HepG2 (cell line): ENCODE data around the gene NINJ2. TPM values are rescaled to one million over a fixed set of nuclear protein-coding genes. Genes with fewer than 3 reads are reported as not detected.
A peak's percentile ranks its signal among the peaks of the same experiment; 100 is the strongest.

Source experiments
- ATAC-seq: fragments of 200-7000 bp; cut with Tn5 transposase; 3 replicates; pipeline ENCODE4 v1.9.1; 2020; ENCODE audit warnings: mild to moderate bottlenecking, moderate library complexity
- BruUV-seq: library from RNA; stranded (reverse); fragments of 400-500 nt; replicated peaks from 2 replicates; lab custom pipeline; 2021; lab: Mats Ljungman, UMichigan
- CTCF ChIA-PET: fragments of 300-600 bp; formaldehyde crosslinking; extraction: SDS; loops from one replicate; lab custom pipeline; 2021; ENCODE audit warnings: low total read pairs, inconsistent platforms, low intra/inter-chr PET ratio; lab: Yijun Ruan, JAX
- POLR2A ChIA-PET: fragments of 350-600 bp; sonication (Branson Sonifier 250); formaldehyde crosslinking; loops from one replicate; lab custom pipeline; 2020; ENCODE audit warnings: antibody characterized with exemption, inconsistent platforms; lab: Yijun Ruan, JAX
- DNase-seq: peaks from one replicate; pipeline ENCODE4 v3.0.0-alpha.2; 2015; ENCODE audit warnings: low spot score
- FAIRE-seq: peaks from 3 replicates; lab custom pipeline; 2011; peaks lifted over from hg19 to GRCh38; lab: Jason Lieb, UNC
- H2AFZ ChIP-seq: one replicate; pipeline ENCODE4 v1.6.1; 2011; ENCODE audit warnings: low read length, inconsistent platforms
- H3K27ac ChIP-seq: fragments of 300-600 bp; 3 replicates; pipeline ENCODE4 v1.8.0; 2011; ENCODE audit warnings: mixed run types, mild to moderate bottlenecking, mixed read lengths, low read length, inconsistent platforms; ENCODE audit not compliant: insufficient read depth; ENCODE audit errors: extremely low read length
- H3K27me3 ChIP-seq, 2 experiments: fragments of 200-600 bp in 1 of 2; 2 replicates in 1 of 2; 3 replicates in 1 of 2; pipeline versions ENCODE4 v1.6.0 to v1.8.0; 2011; ENCODE audit warnings: low read length in 2 of 2, mild to moderate bottlenecking in 2 of 2, moderate library complexity in 2 of 2, inconsistent platforms in 1 of 2; ENCODE audit not compliant: insufficient read depth in 2 of 2, control insufficient read depth in 1 of 2
- H3K36me3 ChIP-seq, 2 experiments: fragments of 200-600 bp in 1 of 2; replicated peaks in 1 of 2; 2 replicates in 1 of 2; 3 replicates in 1 of 2; pipeline versions ENCODE4 v1.5.1 to v1.8.0; 2011; ENCODE audit warnings: low read length in 2 of 2, inconsistent platforms in 1 of 2; ENCODE audit not compliant: insufficient read depth in 2 of 2, control insufficient read depth in 1 of 2
- H3K4me1 ChIP-seq: 2 replicates; pipeline ENCODE4 v1.5.1; 2012; ENCODE audit warnings: low read length, inconsistent platforms; ENCODE audit not compliant: insufficient read depth
- H3K4me2 ChIP-seq: 2 replicates; pipeline ENCODE4 v1.6.0; 2011; ENCODE audit warnings: low read depth, low read length, inconsistent platforms
- H3K4me3 ChIP-seq, 3 experiments: fragments of 200-600 bp in 1 of 3; sonication (generic), shearing (Covaris generic) in 1 of 3; replicated peaks in 1 of 3; 2 replicates each; pipeline ENCODE4 v1.5.1; 2011 to 2016; ENCODE audit warnings: low read length in 3 of 3, inconsistent platforms in 2 of 3, low read depth in 2 of 3, mild to moderate bottlenecking in 2 of 3, control low read depth in 1 of 3, mixed read lengths in 1 of 3; ENCODE audit not compliant: insufficient read depth in 1 of 3
- H3K79me2 ChIP-seq: one replicate; pipeline ENCODE4 v1.6.1; 2011; ENCODE audit warnings: low read length, inconsistent platforms; ENCODE audit not compliant: insufficient read depth
- H3K9ac ChIP-seq: 2 replicates; pipeline ENCODE4 v1.6.0; 2011; ENCODE audit warnings: mild to moderate bottlenecking, low read depth, low read length, inconsistent platforms; ENCODE audit not compliant: insufficient read depth
- H3K9me3 ChIP-seq: 2 replicates; pipeline ENCODE4 v1.5.1; 2012; ENCODE audit warnings: mild to moderate bottlenecking, low read length
- H4K20me1 ChIP-seq: 2 replicates; pipeline ENCODE4 v1.6.0; 2011; ENCODE audit warnings: inconsistent platforms, mild to moderate bottlenecking, low read length, moderate library complexity; ENCODE audit not compliant: insufficient read depth
- CHD4 ChIP-seq: fragments of 200-600 bp; sonication (generic); IDR thresholded peaks from 2 replicates; pipeline ENCODE4 v1.7.0; 2017; ENCODE audit warnings: mild to moderate bottlenecking, low read length, borderline replicate concordance
- HMGA1 ChIP-seq: sonication (generic); formaldehyde crosslinking; conservative IDR thresholded peaks from 2 replicates; pipeline ENCODE4 v1.4.0; 2020; ENCODE audit warnings: missing genetic modification reagents
- HNF4A ChIP-seq: sonication (generic); formaldehyde crosslinking; IDR thresholded peaks from 2 replicates; pipeline ENCODE4 v1.4.0; 2020; ENCODE audit warnings: missing genetic modification reagents
- HOXA3 ChIP-seq: sonication (generic); formaldehyde crosslinking; IDR thresholded peaks from 2 replicates; pipeline ENCODE4 v1.5.0; 2020; ENCODE audit warnings: missing genetic modification reagents
- KAT2B ChIP-seq: fragments of 150-350 bp; IDR thresholded peaks from 2 replicates; pipeline ENCODE4 v1.6.1; 2014; ENCODE audit warnings: low read depth, low read length, borderline replicate concordance
- KDM1A ChIP-seq: IDR thresholded peaks from 2 replicates; pipeline ENCODE4 v1.6.1; 2016; ENCODE audit warnings: missing compliant biosample characterization
- NBN ChIP-seq: fragments of 450-650 bp; conservative IDR thresholded peaks from 2 replicates; pipeline ENCODE4 v1.6.1; 2017
- NCOR1 ChIP-seq: fragments of 200-600 bp; sonication (generic); IDR thresholded peaks from 2 replicates; pipeline ENCODE4 v1.7.0; 2017; ENCODE audit warnings: antibody characterized with exemption, low read length, borderline replicate concordance
- NRL ChIP-seq: sonication (generic); formaldehyde crosslinking; IDR thresholded peaks from 2 replicates; pipeline ENCODE4 v1.5.0; 2020; ENCODE audit warnings: missing genetic modification reagents, mild to moderate bottlenecking, moderate library complexity, borderline replicate concordance
- POLR2AphosphoS2 ChIP-seq: IDR thresholded peaks from 2 replicates; pipeline ENCODE4 v1.6.1; 2011; ENCODE audit warnings: low read depth, low read length, improper control_type of control experiment
- RXRB ChIP-seq: IDR thresholded peaks from 2 replicates; pipeline ENCODE4 v1.6.1; 2016; ENCODE audit warnings: borderline replicate concordance, missing genetic modification reagents, missing compliant biosample characterization
- TMF1 ChIP-seq: sonication (generic); formaldehyde crosslinking; IDR thresholded peaks from 2 replicates; pipeline ENCODE4 v1.8.1; 2022; ENCODE audit warnings: low read depth, missing genetic modification reagents
- TOE1 ChIP-seq: sonication (generic); formaldehyde crosslinking; IDR thresholded peaks from 2 replicates; pipeline ENCODE4 v1.4.0; 2020; ENCODE audit warnings: mild to moderate bottlenecking, missing genetic modification reagents
- TOPORS ChIP-seq: sonication (generic); formaldehyde crosslinking; IDR thresholded peaks from 2 replicates; pipeline ENCODE4 v1.8.0; 2023; ENCODE audit warnings: mild to moderate bottlenecking, missing genetic modification reagents
- YEATS4 ChIP-seq: sonication (generic); formaldehyde crosslinking; IDR thresholded peaks from 2 replicates; pipeline ENCODE4 v1.4.0; 2020; ENCODE audit warnings: missing genetic modification reagents, borderline replicate concordance
- ZNF17 ChIP-seq: sonication (generic); formaldehyde crosslinking; IDR thresholded peaks from 2 replicates; pipeline ENCODE4 v1.5.0; 2020; ENCODE audit warnings: mild to moderate bottlenecking, missing genetic modification reagents
- ZNF326 ChIP-seq: sonication (generic); formaldehyde crosslinking; IDR thresholded peaks from 2 replicates; pipeline ENCODE4 v1.4.0; 2020; ENCODE audit warnings: missing genetic modification reagents, borderline replicate concordance
- ZNF614 ChIP-seq: IDR thresholded peaks from 2 replicates; pipeline ENCODE4 v1.6.1; 2018; ENCODE audit warnings: missing biosample characterization, missing genetic modification reagents, inconsistent platforms, borderline replicate concordance
- whole genome bisulfite sequencing: methylation state at CpG from one replicate; pipeline ENCODE4 v1.1.6; 2017; ENCODE audit warnings: low lambda C conversion rate; 5-methylcytosine and 5-hydroxymethylcytosine counted together
- in situ Hi-C: cut with HindIII; loops from 2 replicates; pipeline ENCODE4 v1.10.0; 2017; ENCODE audit warnings: low pct_unique_long_range_greater_than_20kb; ENCODE audit not compliant: extremely low pct_ligation_motif_present
- intact Hi-C: fragments of 100-400 bp; cut with micrococcal nuclease; formaldehyde crosslinking; loops from one replicate; pipeline ENCODE4 v1.10.0; 2022; ENCODE audit not compliant: unreplicated experiment
- polyA plus RNA-seq, 8 experiments: library from polyadenylated mRNA; depleted of rRNA in 3 of 8; stranded (reverse) in 7 of 8; unstranded in 1 of 8; fragments of >200 nt; fragmentation: Illumina TruSeq in 4 of 8; extraction: Trizol in 4 of 8; gene quantifications; 2 replicates each; pipeline versions ENCODE4 v1.2.1 to v1.2.3, GENCODE V29; 2011 to 2016; ENCODE audit warnings: low read depth in 4 of 8, missing spikeins in 1 of 8, mixed read lengths in 1 of 8; ENCODE audit not compliant: insufficient read depth in 1 of 8
- total RNA-seq, 5 experiments: library from RNA; depleted of rRNA; stranded (reverse); fragments of >200 nt; fragmentation: Illumina TruSeq; extraction: Trizol; gene quantifications; 2 replicates each; pipeline ENCODE4 v1.2.3, GENCODE V29; 2016; ENCODE audit warnings: low read depth in 1 of 5
- TF ChIP-seq, protein P1 (sequence below): sonication (generic); formaldehyde crosslinking; IDR thresholded peaks from 2 replicates; pipeline ENCODE4 v1.5.0; 2020; ENCODE audit warnings: mild to moderate bottlenecking, missing genetic modification reagents, borderline replicate concordance
- TF ChIP-seq, protein P2 (sequence below): IDR thresholded peaks from 2 replicates; pipeline ENCODE4 v1.6.1; 2016; ENCODE audit warnings: low read depth, borderline replicate concordance

Gene NINJ2
- total and polyA plus RNA-seq, 2 of the 13 experiments (the other 11 are each of a cell fraction or from before 2014, with no cell fraction given), result 0.62 to 3.8 TPM

DNA sequence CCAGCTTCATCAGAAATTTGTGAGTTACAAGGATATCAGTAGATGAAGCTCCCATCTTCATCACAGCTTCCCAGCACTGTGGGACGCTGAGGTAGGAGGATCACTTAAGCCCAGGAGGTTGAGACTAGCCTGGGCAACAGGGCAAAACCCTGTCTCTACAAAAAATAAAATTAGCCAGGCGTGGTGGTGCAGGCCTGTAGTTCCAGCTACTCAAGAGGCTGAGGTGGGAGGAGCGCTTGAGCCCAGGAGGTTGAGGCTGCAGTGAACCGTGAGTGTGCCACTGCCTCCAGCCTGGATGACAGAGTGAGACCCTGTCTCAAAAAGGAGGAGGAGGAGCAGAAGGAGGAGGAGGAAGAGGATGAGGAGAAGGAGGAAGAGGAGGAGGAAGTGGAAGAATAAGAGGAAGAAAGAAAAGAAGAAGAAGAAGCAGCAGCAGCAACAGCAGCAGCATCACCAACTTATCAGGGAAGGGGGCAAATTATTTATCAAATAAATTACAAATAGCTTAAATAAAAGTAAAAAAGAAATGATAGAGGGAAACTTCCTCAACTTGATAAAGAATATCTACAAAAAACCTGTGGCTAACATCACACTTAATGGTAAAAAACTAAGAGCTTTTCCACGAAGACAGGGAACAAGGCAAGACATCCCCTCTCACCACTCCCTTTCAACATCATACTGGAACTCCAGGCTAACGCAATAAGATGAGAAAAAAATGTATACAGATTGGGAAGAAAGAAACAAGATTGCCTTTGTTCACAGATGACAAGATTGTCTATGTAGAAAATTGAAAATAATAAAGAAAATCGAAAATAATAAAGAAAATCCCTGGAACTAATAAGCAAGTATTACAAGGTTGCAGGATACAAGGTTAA is 69.6 kb downstream of the NINJ2 start:
- CTCF ChIA-PET, result no interaction called here

DNA sequence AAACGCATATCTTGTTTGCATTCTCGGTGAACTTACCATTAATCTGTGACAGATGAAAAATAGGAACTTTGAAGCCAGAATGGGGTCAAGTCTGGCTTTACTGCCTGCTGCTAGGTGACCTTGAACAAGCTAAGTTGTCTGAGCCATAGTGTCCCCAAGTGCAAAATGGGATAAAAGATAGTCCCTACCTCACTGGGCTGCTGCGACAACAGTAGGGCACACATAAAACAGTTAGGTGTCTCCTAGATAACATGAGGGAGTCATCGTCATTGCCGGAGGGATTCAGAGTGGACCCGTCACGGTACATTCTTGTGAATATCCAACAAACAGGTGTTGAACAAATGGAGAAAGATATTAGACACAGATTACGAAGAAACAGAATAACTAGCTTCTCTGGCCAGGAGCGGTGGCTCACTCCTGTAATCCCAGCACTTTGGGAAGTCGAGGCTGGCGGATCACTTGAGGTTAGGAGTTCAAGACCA is 71.2 kb downstream of the NINJ2 start:
- CTCF ChIA-PET, result no interaction called here
- FAIRE-seq (peak; percentile 26), ATAC-seq (peak; percentile 44), DNase-seq (peak; percentile 24)
- H3K79me2 ChIP-seq, result no peaks in the 10 kb centered on the region
- H2AFZ ChIP-seq, result peak overlapping the region; percentile 46
- intact Hi-C loops, result no loop called here
- peak overlapping the region; percentile 3 to 67 (median 38); a peak in 5 of 6 replicates for H3K4me3 ChIP-seq
- peak overlapping the region; percentile 82 for H3K4me2 ChIP-seq
- no peaks in the 10 kb centered on the region for H3K9me3 ChIP-seq
- POLR2A ChIA-PET, result interaction anchor here (0.8 to 1.4 kb wide), 3 partner anchors 16 to 159 kb away, joined by 3 read pairs; no protein-coding TSS in a partner anchor
- peaks cover 49% of the 10 kb centered on the region for H3K4me1 ChIP-seq
- in situ Hi-C loops, result no loop called here
- no peaks in the 10 kb centered on the region for H3K36me3 ChIP-seq
- peak overlapping the region; percentile 50 for H3K27ac ChIP-seq
- WGBS, result 47% methylated on average over 11 of the region's 11 CpGs
- BruUV-seq, result no TSS peak
- H4K20me1 ChIP-seq, result no peaks in the 10 kb centered on the region
- no peaks in the 10 kb centered on the region for H3K27me3 ChIP-seq
- H3K9ac ChIP-seq, result peak overlapping the region; percentile 50; the same call in 1 of the 2 replicates
- TF ChIP-seq HOXA3 (0 out of 2 replicates have a peak, but pooled peaks have one; percentile 3), HNF4A (0 out of 2 replicates have a peak, but pooled peaks have one; percentile 33), TOE1 (CRISPR knock-in tag) (no peak), TMF1 (no peak), NCOR1 (peak; percentile 24; the same call in 1 of the 2 replicates)
- TF ChIP-seq, protein P1, sequence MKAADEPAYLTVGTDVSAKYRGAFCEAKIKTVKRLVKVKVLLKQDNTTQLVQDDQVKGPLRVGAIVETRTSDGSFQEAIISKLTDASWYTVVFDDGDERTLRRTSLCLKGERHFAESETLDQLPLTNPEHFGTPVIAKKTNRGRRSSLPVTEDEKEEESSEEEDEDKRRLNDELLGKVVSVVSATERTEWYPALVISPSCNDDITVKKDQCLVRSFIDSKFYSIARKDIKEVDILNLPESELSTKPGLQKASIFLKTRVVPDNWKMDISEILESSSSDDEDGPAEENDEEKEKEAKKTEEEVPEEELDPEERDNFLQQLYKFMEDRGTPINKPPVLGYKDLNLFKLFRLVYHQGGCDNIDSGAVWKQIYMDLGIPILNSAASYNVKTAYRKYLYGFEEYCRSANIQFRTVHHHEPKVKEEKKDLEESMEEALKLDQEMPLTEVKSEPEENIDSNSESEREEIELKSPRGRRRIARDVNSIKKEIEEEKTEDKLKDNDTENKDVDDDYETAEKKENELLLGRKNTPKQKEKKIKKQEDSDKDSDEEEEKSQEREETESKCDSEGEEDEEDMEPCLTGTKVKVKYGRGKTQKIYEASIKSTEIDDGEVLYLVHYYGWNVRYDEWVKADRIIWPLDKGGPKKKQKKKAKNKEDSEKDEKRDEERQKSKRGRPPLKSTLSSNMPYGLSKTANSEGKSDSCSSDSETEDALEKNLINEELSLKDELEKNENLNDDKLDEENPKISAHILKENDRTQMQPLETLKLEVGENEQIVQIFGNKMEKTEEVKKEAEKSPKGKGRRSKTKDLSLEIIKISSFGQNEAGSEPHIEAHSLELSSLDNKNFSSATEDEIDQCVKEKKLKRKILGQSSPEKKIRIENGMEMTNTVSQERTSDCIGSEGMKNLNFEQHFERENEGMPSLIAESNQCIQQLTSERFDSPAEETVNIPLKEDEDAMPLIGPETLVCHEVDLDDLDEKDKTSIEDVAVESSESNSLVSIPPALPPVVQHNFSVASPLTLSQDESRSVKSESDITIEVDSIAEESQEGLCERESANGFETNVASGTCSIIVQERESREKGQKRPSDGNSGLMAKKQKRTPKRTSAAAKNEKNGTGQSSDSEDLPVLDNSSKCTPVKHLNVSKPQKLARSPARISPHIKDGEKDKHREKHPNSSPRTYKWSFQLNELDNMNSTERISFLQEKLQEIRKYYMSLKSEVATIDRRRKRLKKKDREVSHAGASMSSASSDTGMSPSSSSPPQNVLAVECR (CRISPR knock-in tag), result 0 out of 2 replicates have a peak, but pooled peaks have one; percentile 8
- TF ChIP-seq, protein P2, sequence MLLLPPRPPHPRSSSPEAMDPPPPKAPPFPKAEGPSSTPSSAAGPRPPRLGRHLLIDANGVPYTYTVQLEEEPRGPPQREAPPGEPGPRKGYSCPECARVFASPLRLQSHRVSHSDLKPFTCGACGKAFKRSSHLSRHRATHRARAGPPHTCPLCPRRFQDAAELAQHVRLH (CRISPR knock-in tag), result no peak

More for the DNA sequence above, 69.6 kb downstream of the NINJ2 start:
- Histone ChIP-seq H3K27me3 (no peaks in the 10 kb centered on the region), H4K20me1 (no peaks in the 10 kb centered on the region), H3K4me1 (peaks cover 34% of the 10 kb centered on the region), H3K4me2 (no peak overlapping the region), H3K27ac (no peak overlapping the region), H3K9me3 (no peaks in the 10 kb centered on the region), H3K9ac (no peak overlapping the region), H3K79me2 (no peaks in the 10 kb centered on the region)
- no peak for DNase-seq
- intact Hi-C loops (no loop called here), in situ Hi-C loops (no loop called here)
- ATAC-seq, result no peak
- POLR2A ChIA-PET, result no interaction called here
- no TSS peak for BruUV-seq
- WGBS, result 60% methylated on average over 7 of the region's 7 CpGs
- TF ChIP-seq NRL (no peak), POLR2AphosphoS2 (no peak), NBN (no peak), ZNF326 (CRISPR knock-in tag) (no peak), KAT2B (no peak), HNF4A (no peak), KDM1A (CRISPR knock-in tag) (no peak), YEATS4 (CRISPR knock-in tag) (no peak), HMGA1 (CRISPR knock-in tag) (no peak), ZNF614 (CRISPR knock-in tag) (no peak), ZNF17 (no peak), TOPORS (CRISPR knock-in tag) (no peak), CHD4 (no peak), RXRB (CRISPR knock-in tag) (no peak)
- TF ChIP-seq, all 625 proteins: peak for 0
- Histone ChIP-seq H2AFZ (no peak overlapping the region), H3K4me3 (no peak overlapping the region), H3K36me3 (no peaks in the 10 kb centered on the region)
- no peak for FAIRE-seq
